K562 (cell line): ENCODE measurements around the gene VPS37B. TPM values are rescaled to one million over a fixed set of nuclear protein-coding genes. Genes with fewer than 3 reads are reported as not detected.

ENCODE experiments used
- ARHGAP35 ChIP-seq: fragments of 450-650 bp; IDR thresholded peaks from 2 replicates; pipeline ENCODE4 v1.6.1; 2018; ENCODE audit not compliant: partially characterized antibody
- BCOR ChIP-seq: fragments of 450-650 bp; IDR thresholded peaks from 2 replicates; pipeline ENCODE4 v1.6.1; 2016
- ETV6 ChIP-seq, 3 experiments: fragments of 150-350 bp in 1 of 3; sonication (generic) in 1 of 3; formaldehyde crosslinking in 1 of 3; IDR thresholded peaks; 2 replicates each; pipeline versions ENCODE4 v1.6.1 to v1.8.0; 2014 to 2022; ENCODE audit warnings: borderline replicate concordance in 2 of 3, low read depth in 2 of 3, antibody characterized with exemption in 1 of 3, low read length in 1 of 3, mild to moderate bottlenecking in 1 of 3, missing genetic modification reagents in 1 of 3
- GTF2E2 ChIP-seq: fragments of 200-800 bp; sonication (Bioruptor generic); IDR thresholded peaks from 2 replicates; pipeline ENCODE4 v1.6.1; 2016; ENCODE audit warnings: missing genetic modification characterization, missing compliant biosample characterization
- HCFC1 ChIP-seq: IDR thresholded peaks from 2 replicates; pipeline ENCODE4 v1.6.1; 2012; ENCODE audit warnings: low read depth, low read length, improper control_type of control experiment
- HDAC2 ChIP-seq: fragments of 450-650 bp; IDR thresholded peaks from 2 replicates; pipeline ENCODE4 v1.6.1; 2016; ENCODE audit warnings: mild to moderate bottlenecking
- HIVEP1 ChIP-seq: fragments of 250-450 bp; sonication (Bioruptor Pico); IDR thresholded peaks from 2 replicates; pipeline ENCODE4 v1.4.0; 2020; ENCODE audit warnings: mild to moderate bottlenecking
- HNRNPL ChIP-seq: fragments of 200-400 bp; formaldehyde crosslinking; IDR thresholded peaks from 2 replicates; pipeline ENCODE4 v1.6.1; 2017; ENCODE audit warnings: low read depth, mild to moderate bottlenecking, low read length
- MAFF ChIP-seq: IDR thresholded peaks from 2 replicates; pipeline ENCODE4 v1.6.1; 2012; ENCODE audit warnings: low read length, improper control_type of control experiment
- MEF2D ChIP-seq: conservative IDR thresholded peaks from 2 replicates; pipeline ENCODE4 v1.6.1; 2016; ENCODE audit warnings: low read depth, missing genetic modification characterization, missing compliant biosample characterization
- MTF1 ChIP-seq: fragments of 250-450 bp; sonication (Bioruptor Pico); IDR thresholded peaks from 2 replicates; pipeline ENCODE4 v1.9.0; 2021; ENCODE audit warnings: moderate library complexity, mild to moderate bottlenecking, inconsistent platforms, borderline replicate concordance
- NCOA2 ChIP-seq, 2 experiments: fragments of 450-650 bp; IDR thresholded peaks; 2 replicates each; pipeline ENCODE4 v1.6.1; 2018; ENCODE audit warnings: mild to moderate bottlenecking in 2 of 2, moderate library complexity in 1 of 2; ENCODE audit not compliant: partially characterized antibody in 2 of 2
- NR2C1 ChIP-seq, 2 experiments: fragments of 450-650 bp; IDR thresholded peaks; 2 replicates each; pipeline ENCODE4 v1.6.1; 2017; ENCODE audit warnings: mild to moderate bottlenecking in 2 of 2, antibody characterized with exemption in 1 of 2, inconsistent platforms in 1 of 2, missing compliant biosample characterization in 1 of 2, missing genetic modification characterization in 1 of 2
- RB1 ChIP-seq: fragments of 450-650 bp; IDR thresholded peaks from 2 replicates; pipeline ENCODE4 v1.6.1; 2017; ENCODE audit warnings: low read depth, mild to moderate bottlenecking
- RCOR1 ChIP-seq, 2 experiments: IDR thresholded peaks; 2 replicates each; pipeline ENCODE4 v1.6.1; 2012; ENCODE audit warnings: low read depth in 2 of 2, low read length in 2 of 2, borderline replicate concordance in 1 of 2, improper control_type of control experiment in 1 of 2
- RNF2 ChIP-seq: sonication (generic); IDR thresholded peaks from 2 replicates; pipeline ENCODE4 v1.6.1; 2016
- SP1 ChIP-seq: sonication (generic); formaldehyde crosslinking; IDR thresholded peaks from 2 replicates; pipeline ENCODE4 v1.8.1; 2022; ENCODE audit warnings: mild to moderate bottlenecking, missing genetic modification reagents
- SRSF3 ChIP-seq: fragments of 200-400 bp; formaldehyde crosslinking; IDR thresholded peaks from 2 replicates; pipeline ENCODE4 v1.6.1; 2016; ENCODE audit warnings: mild to moderate bottlenecking, low read length, moderate library complexity; ENCODE audit not compliant: insufficient read depth
- TAF9B ChIP-seq: fragments of 450-650 bp; IDR thresholded peaks from 2 replicates; pipeline ENCODE4 v1.6.1; 2018; ENCODE audit warnings: mild to moderate bottlenecking; ENCODE audit not compliant: partially characterized antibody
- TRIM28 ChIP-seq: fragments of 450-650 bp; IDR thresholded peaks from 2 replicates; pipeline ENCODE4 v1.6.1; 2017
- USF2 ChIP-seq: sonication (generic); formaldehyde crosslinking; IDR thresholded peaks from 2 replicates; pipeline ENCODE4 v1.5.0; 2020; ENCODE audit warnings: missing genetic modification reagents
- ZNF224 ChIP-seq: sonication (generic); formaldehyde crosslinking; IDR thresholded peaks from 2 replicates; pipeline ENCODE4 v1.8.0; 2022; ENCODE audit warnings: mild to moderate bottlenecking, missing genetic modification reagents
- ZNF24 ChIP-seq: fragments of 450-650 bp; IDR thresholded peaks from 2 replicates; pipeline ENCODE4 v1.6.1; 2016
- ZNF311 ChIP-seq: fragments of 250-450 bp; sonication (Bioruptor Pico); IDR thresholded peaks from 2 replicates; pipeline ENCODE4 v1.4.0; 2020; ENCODE audit warnings: mild to moderate bottlenecking, moderate library complexity
- ZNF592 ChIP-seq: fragments of 450-650 bp; IDR thresholded peaks from 2 replicates; pipeline ENCODE4 v1.6.1; 2017; ENCODE audit warnings: antibody characterized with exemption, mild to moderate bottlenecking
- ZNF766 ChIP-seq: fragments of 200-800 bp; sonication (Bioruptor generic); conservative IDR thresholded peaks from 2 replicates; pipeline ENCODE4 v1.6.1; 2016; ENCODE audit warnings: missing genetic modification characterization, missing compliant biosample characterization
- polyA plus RNA-seq, 8 experiments: library from polyadenylated mRNA; depleted of rRNA in 4 of 8; stranded (reverse) in 5 of 8; unstranded in 3 of 8; fragments of >200 nt; fragmentation: Nextera tagmentation in 2 of 8; fragmentation: Illumina TruSeq in 1 of 8; extraction: Ambion mirVana in 2 of 8; extraction: Trizol in 1 of 8; gene quantifications; 2 replicates each; pipeline versions ENCODE4 v1.2.1 to v1.2.3, GENCODE V29; 2011 to 2014; ENCODE audit warnings: inconsistent platforms in 1 of 8, missing spikeins in 1 of 8
- total RNA-seq, 7 experiments: library from RNA; depleted of rRNA in 6 of 7; stranded (reverse); fragments of >200 nt in 6 of 7; fragmentation: Illumina TruSeq in 2 of 7; extraction: Trizol in 2 of 7; gene quantifications; 2 replicates each; pipeline versions ENCODE4 v1.2.1 to v1.2.3, GENCODE V29; 2011 to 2021; ENCODE audit warnings: low replicate concordance in 1 of 7

The VPS37B gene
- total and polyA plus RNA-seq, 9 of the 15 experiments (the other 6 are each of a cell fraction or from before 2014, with no cell fraction given), result 0.28 to 37.4 (median 17.9) TPM

- TF ChIP-seq ZNF592, result no peak
- TF ChIP-seq MEF2D, result no peak
- no peak for TF ChIP-seq GTF2E2 (tag)
- no peak for TF ChIP-seq RB1
- TF ChIP-seq HIVEP1 (CRISPR knock-in tag), result no peak
- TF ChIP-seq RCOR1 (IDR thresholded peaks at IDR 0.05; ENCODE audit: borderline replicate concordance in 1 of 2, low read depth in 2 of 2, low read length in 2 of 2), result 0 out of 4 replicates have a peak, but pooled peaks of 1 of the 2 experiments have one; percentile 33
- no peak for TF ChIP-seq HCFC1
- TF ChIP-seq ZNF766 (CRISPR knock-in tag), result no peak
- no peak for TF ChIP-seq USF2 (CRISPR knock-in tag)
- no peak for TF ChIP-seq NR2C1 (IDR thresholded peaks at IDR 0.05)
- no peak for TF ChIP-seq NR2C1 (tag; IDR thresholded peaks at IDR 0.05)
- TF ChIP-seq BCOR, result peak; percentile 92
- no peak for TF ChIP-seq ZNF224
- no peak for TF ChIP-seq RNF2
- no peak for TF ChIP-seq ARHGAP35
- TF ChIP-seq ZNF311 (CRISPR knock-in tag), result no peak
- TF ChIP-seq NCOA2 (IDR thresholded peaks at IDR 0.05; ENCODE audit: partially characterized antibody in 2 of 2), result no peak
- no peak for TF ChIP-seq ETV6 (IDR thresholded peaks at IDR 0.05; ENCODE audit: borderline replicate concordance in 1 of 2, low read depth in 2 of 2, low read length in 1 of 2)
- TF ChIP-seq ETV6 (CRISPR knock-in tag; IDR thresholded peaks at IDR 0.05; ENCODE audit: borderline replicate concordance), result no peak
- no peak for TF ChIP-seq TRIM28
- no peak for TF ChIP-seq MTF1 (CRISPR knock-in tag)
- no peak for TF ChIP-seq HNRNPL
- TF ChIP-seq SP1, result no peak
- peak; percentile 39; the same call in 1 of the 2 replicates for TF ChIP-seq HDAC2
- TF ChIP-seq MAFF, result no peak
- no peak for TF ChIP-seq TAF9B
- no peak for TF ChIP-seq ZNF24
- no peak for TF ChIP-seq SRSF3
Measured at GRCh38 chr12:122909442-122910288, 13.7 kb upstream of the VPS37B start (continued).
